Liver (tissue), 9 donors: ENCODE results near the gene TMIGD3. TPM values are rescaled to one million over a fixed set of nuclear protein-coding genes. Genes with fewer than 3 reads are reported as not detected.

Source experiments
- DNase-seq: peaks from one replicate; pipeline ENCODE4 v3.0.0-alpha.2; 2017; ENCODE audit warnings: low spot score
- H3K27ac ChIP-seq, 2 donors: one replicate each; pipeline ENCODE4 v1.7.0; 2013; ENCODE audit warnings: inconsistent platforms in 2 of 2, low read length in 2 of 2, control low read depth in 1 of 2, low read depth in 1 of 2, mild to moderate bottlenecking in 1 of 2
- H3K27me3 ChIP-seq, 4 donors: one replicate each; pipeline versions ENCODE4 v1.6.1 to v1.7.0; 2013; ENCODE audit warnings: low read length in 3 of 4, inconsistent platforms in 1 of 4, mild to moderate bottlenecking in 1 of 4, moderate library complexity in 1 of 4; ENCODE audit not compliant: control insufficient read depth in 4 of 4, insufficient read depth in 4 of 4
- H3K36me3 ChIP-seq, 4 donors: one replicate each; pipeline versions ENCODE4 v1.6.1 to v1.7.0; 2013; ENCODE audit warnings: low read length in 3 of 4, mild to moderate bottlenecking in 3 of 4, low read depth in 1 of 4, moderate library complexity in 1 of 4; ENCODE audit not compliant: control insufficient read depth in 4 of 4, insufficient read depth in 3 of 4
- H3K4me1 ChIP-seq, 4 donors: one replicate each; pipeline versions ENCODE4 v1.6.1 to v1.7.0; 2013; ENCODE audit warnings: low read length in 3 of 4, mild to moderate bottlenecking in 3 of 4, moderate library complexity in 1 of 4; ENCODE audit not compliant: control insufficient read depth in 4 of 4, insufficient read depth in 4 of 4
- H3K4me3 ChIP-seq, 3 donors: one replicate each; pipeline versions ENCODE4 v1.6.1 to v1.7.0; 2013; ENCODE audit warnings: low read length in 3 of 3, control low read depth in 1 of 3, low read depth in 1 of 3, mild to moderate bottlenecking in 1 of 3
- H3K9ac ChIP-seq, 2 donors: one replicate each; pipeline ENCODE4 v1.7.0; 2013; ENCODE audit warnings: low read length in 2 of 2, mild to moderate bottlenecking in 2 of 2, moderate library complexity in 2 of 2, control low read depth in 1 of 2, low read depth in 1 of 2
- H3K9me3 ChIP-seq, 4 donors: one replicate each; pipeline versions ENCODE4 v1.6.1 to v1.7.0; 2013; ENCODE audit warnings: low read length in 3 of 4; ENCODE audit not compliant: control insufficient read depth in 4 of 4
- EGR1 ChIP-seq, 2 donors: IDR thresholded peaks; 2 replicates each; pipeline ENCODE4 v1.6.1; 2016 to 2018; ENCODE audit warnings: antibody characterized with exemption in 2 of 2, low read depth in 2 of 2
- FOXA1 ChIP-seq: IDR thresholded peaks from 2 replicates; pipeline ENCODE4 v1.6.1; 2016; ENCODE audit warnings: antibody characterized with exemption
- FOXA2 ChIP-seq: IDR thresholded peaks from 2 replicates; pipeline ENCODE4 v1.6.1; 2016; ENCODE audit warnings: antibody characterized with exemption
- GABPA ChIP-seq, 2 donors: IDR thresholded peaks in 1 of 2; conservative IDR thresholded peaks in 1 of 2; 2 replicates each; pipeline ENCODE4 v1.6.1; 2016; ENCODE audit warnings: antibody characterized with exemption in 2 of 2, mild to moderate bottlenecking in 1 of 2, moderate library complexity in 1 of 2
- HNF4A ChIP-seq, 2 donors: conservative IDR thresholded peaks; 2 replicates each; pipeline ENCODE4 v1.6.1; 2016; ENCODE audit warnings: antibody characterized with exemption in 2 of 2, mild to moderate bottlenecking in 2 of 2
- HNF4G ChIP-seq: IDR thresholded peaks from 2 replicates; pipeline ENCODE4 v1.6.1; 2016; ENCODE audit warnings: antibody characterized with exemption
- JUND ChIP-seq, 2 donors: IDR thresholded peaks; 2 replicates each; pipeline ENCODE4 v1.6.1; 2016; ENCODE audit warnings: antibody characterized with exemption in 2 of 2
- NR2F2 ChIP-seq: IDR thresholded peaks from 2 replicates; pipeline ENCODE4 v1.6.1; 2016; ENCODE audit warnings: antibody characterized with exemption
- RAD21 ChIP-seq, 2 donors: IDR thresholded peaks; 2 replicates each; pipeline ENCODE4 v1.6.1; 2016; ENCODE audit warnings: antibody characterized with exemption in 2 of 2, mild to moderate bottlenecking in 2 of 2
- RXRA ChIP-seq, 2 donors: IDR thresholded peaks; 2 replicates each; pipeline ENCODE4 v1.6.1; 2017 to 2018; ENCODE audit warnings: antibody characterized with exemption in 2 of 2, mild to moderate bottlenecking in 1 of 2
- SP1 ChIP-seq: IDR thresholded peaks from 2 replicates; pipeline ENCODE4 v1.6.1; 2018; ENCODE audit warnings: antibody characterized with exemption, mild to moderate bottlenecking
- TAF1 ChIP-seq: conservative IDR thresholded peaks from 2 replicates; pipeline ENCODE4 v1.6.1; 2016; ENCODE audit warnings: antibody characterized with exemption, mild to moderate bottlenecking
- YY1 ChIP-seq: IDR thresholded peaks from 2 replicates; pipeline ENCODE4 v1.6.1; 2016; ENCODE audit warnings: antibody characterized with exemption, mild to moderate bottlenecking
- WGBS: extraction: QIAGEN DNeasy Blood & Tissue Kit; methylation state at CpG from one replicate; pipeline ENCODE4 v1.1.7; 2013; 5-methylcytosine and 5-hydroxymethylcytosine counted together
- polyA plus RNA-seq, 2 donors: library from polyadenylated mRNA; stranded (reverse) in 1 of 2; unstranded in 1 of 2; fragments of 200-250 nt in 1 of 2; fragments of >200 nt in 1 of 2; fragmentation: Nextera tagmentation in 1 of 2; extraction: Ambion mirVana in 1 of 2; gene quantifications; one replicate each; pipeline versions ENCODE4 v1.2.1 to v1.2.3, GENCODE V29; 2013 to 2015
- total RNA-seq, 2 donors: library from RNA; depleted of rRNA; stranded (reverse); fragments of >200 nt; gene quantifications; one replicate each; pipeline ENCODE4 v1.2.3, GENCODE V29; 2014
- TF ChIP-seq, protein P1 (sequence below): IDR thresholded peaks from 2 replicates; pipeline ENCODE4 v1.6.1; 2016; ENCODE audit warnings: antibody characterized with exemption
- TF ChIP-seq, protein P2 (sequence below): IDR thresholded peaks from 2 replicates; pipeline ENCODE4 v1.6.1; 2016; ENCODE audit warnings: antibody characterized with exemption, mild to moderate bottlenecking
- TF ChIP-seq, protein P3 (sequence below): fragments of 150-350 bp; IDR thresholded peaks from 2 replicates; pipeline ENCODE4 v1.5.1; 2017; ENCODE audit warnings: improper control_type of control experiment, low read depth, low read length; ENCODE audit not compliant: missing input control
- TF ChIP-seq, protein P4 (sequence below): IDR thresholded peaks from 2 replicates; pipeline ENCODE4 v1.6.1; 2016; ENCODE audit warnings: antibody characterized with exemption
- TF ChIP-seq, protein P5 (sequence below): IDR thresholded peaks from 2 replicates; pipeline ENCODE4 v1.6.1; 2016; ENCODE audit warnings: antibody characterized with exemption
- donor health status: healthy.
- donor health status: healthy.
- donor health status: healthy.
- donor health status: healthy.
- donor health status: healthy.

Gene TMIGD3
- total and polyA plus RNA-seq, 4 donors, result 2.6 to 5.9 (median 4.6) TPM

DNA sequence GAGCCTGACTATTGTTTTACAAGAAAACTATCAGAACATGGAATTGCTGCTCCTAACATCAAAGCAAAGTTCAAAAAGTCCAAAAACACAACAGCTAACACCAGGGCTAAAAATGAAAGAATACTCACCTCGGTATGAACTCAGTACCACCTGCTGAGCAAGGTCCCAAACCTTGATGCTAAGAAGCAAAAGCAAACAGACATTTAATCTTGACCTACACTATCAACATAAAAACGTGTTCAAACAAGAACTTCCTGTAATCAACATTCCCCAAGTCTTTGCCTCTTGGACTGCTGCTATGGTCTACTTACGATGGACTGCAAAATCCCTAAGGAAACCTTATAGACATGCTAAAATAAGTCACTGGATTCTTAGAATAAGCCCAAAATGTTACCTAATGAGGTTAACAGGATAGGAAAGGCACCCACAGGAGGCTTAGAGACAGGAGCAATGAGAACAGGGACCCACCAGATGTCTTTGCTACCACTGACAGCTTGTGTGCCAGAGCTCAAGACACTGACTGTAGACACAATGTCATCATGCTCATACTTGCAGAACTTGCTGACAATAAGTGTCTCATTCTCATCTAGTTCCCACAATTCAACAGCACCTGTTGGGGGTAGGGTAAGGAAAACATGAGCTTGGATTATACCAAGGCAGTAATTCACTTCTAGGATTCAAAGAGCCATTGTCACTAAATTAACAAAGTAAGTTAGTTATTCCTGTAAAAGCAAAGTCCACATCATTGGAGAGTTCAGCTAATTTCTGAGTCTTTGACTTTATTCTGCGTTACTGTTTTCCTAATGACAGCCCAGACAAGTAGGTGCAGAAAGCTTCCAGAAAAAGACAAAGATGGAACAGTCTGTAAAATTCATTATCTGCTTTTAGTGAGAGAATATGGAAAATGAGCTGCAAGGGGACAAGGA is 56.2 kb downstream of the TMIGD3 start:
- no peak overlapping the region for H3K9ac ChIP-seq

More for the DNA sequence above, 56.2 kb downstream of the TMIGD3 start:
- H3K27ac ChIP-seq, result no peak overlapping the region
- H3K36me3 ChIP-seq, result peaks cover 7 to 29% (median 22%) of the 10 kb centered on the region in 4 donors
- H3K4me1 ChIP-seq, result peaks cover 2 to 31% (median 23%) of the 10 kb centered on the region in 4 donors
- TF ChIP-seq HNF4G (no peak), FOXA1 (no peak), TAF1 (no peak), RXRA (IDR thresholded peaks at IDR 0.05) (no peak), GABPA (IDR thresholded peaks at IDR 0.05 in 1 of 2, conservative IDR thresholded peaks at IDR 0.05 in 1 of 2) (no peak), NR2F2 (no peak), YY1 (no peak), EGR1 (IDR thresholded peaks at IDR 0.05; ENCODE audit: low read depth in 2 of 2) (no peak), HNF4A (conservative IDR thresholded peaks at IDR 0.05) (no peak), SP1 (no peak), FOXA2 (no peak), RAD21 (IDR thresholded peaks at IDR 0.05) (no peak), JUND (IDR thresholded peaks at IDR 0.05) (no peak)
- TF ChIP-seq, protein P1, sequence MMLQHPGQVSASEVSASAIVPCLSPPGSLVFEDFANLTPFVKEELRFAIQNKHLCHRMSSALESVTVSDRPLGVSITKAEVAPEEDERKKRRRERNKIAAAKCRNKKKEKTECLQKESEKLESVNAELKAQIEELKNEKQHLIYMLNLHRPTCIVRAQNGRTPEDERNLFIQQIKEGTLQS, result no peak
- TF ChIP-seq, protein P2, sequence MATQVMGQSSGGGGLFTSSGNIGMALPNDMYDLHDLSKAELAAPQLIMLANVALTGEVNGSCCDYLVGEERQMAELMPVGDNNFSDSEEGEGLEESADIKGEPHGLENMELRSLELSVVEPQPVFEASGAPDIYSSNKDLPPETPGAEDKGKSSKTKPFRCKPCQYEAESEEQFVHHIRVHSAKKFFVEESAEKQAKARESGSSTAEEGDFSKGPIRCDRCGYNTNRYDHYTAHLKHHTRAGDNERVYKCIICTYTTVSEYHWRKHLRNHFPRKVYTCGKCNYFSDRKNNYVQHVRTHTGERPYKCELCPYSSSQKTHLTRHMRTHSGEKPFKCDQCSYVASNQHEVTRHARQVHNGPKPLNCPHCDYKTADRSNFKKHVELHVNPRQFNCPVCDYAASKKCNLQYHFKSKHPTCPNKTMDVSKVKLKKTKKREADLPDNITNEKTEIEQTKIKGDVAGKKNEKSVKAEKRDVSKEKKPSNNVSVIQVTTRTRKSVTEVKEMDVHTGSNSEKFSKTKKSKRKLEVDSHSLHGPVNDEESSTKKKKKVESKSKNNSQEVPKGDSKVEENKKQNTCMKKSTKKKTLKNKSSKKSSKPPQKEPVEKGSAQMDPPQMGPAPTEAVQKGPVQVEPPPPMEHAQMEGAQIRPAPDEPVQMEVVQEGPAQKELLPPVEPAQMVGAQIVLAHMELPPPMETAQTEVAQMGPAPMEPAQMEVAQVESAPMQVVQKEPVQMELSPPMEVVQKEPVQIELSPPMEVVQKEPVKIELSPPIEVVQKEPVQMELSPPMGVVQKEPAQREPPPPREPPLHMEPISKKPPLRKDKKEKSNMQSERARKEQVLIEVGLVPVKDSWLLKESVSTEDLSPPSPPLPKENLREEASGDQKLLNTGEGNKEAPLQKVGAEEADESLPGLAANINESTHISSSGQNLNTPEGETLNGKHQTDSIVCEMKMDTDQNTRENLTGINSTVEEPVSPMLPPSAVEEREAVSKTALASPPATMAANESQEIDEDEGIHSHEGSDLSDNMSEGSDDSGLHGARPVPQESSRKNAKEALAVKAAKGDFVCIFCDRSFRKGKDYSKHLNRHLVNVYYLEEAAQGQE, result no peak
- TF ChIP-seq, protein P3, sequence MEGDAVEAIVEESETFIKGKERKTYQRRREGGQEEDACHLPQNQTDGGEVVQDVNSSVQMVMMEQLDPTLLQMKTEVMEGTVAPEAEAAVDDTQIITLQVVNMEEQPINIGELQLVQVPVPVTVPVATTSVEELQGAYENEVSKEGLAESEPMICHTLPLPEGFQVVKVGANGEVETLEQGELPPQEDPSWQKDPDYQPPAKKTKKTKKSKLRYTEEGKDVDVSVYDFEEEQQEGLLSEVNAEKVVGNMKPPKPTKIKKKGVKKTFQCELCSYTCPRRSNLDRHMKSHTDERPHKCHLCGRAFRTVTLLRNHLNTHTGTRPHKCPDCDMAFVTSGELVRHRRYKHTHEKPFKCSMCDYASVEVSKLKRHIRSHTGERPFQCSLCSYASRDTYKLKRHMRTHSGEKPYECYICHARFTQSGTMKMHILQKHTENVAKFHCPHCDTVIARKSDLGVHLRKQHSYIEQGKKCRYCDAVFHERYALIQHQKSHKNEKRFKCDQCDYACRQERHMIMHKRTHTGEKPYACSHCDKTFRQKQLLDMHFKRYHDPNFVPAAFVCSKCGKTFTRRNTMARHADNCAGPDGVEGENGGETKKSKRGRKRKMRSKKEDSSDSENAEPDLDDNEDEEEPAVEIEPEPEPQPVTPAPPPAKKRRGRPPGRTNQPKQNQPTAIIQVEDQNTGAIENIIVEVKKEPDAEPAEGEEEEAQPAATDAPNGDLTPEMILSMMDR, result no peak
- TF ChIP-seq, protein P4, sequence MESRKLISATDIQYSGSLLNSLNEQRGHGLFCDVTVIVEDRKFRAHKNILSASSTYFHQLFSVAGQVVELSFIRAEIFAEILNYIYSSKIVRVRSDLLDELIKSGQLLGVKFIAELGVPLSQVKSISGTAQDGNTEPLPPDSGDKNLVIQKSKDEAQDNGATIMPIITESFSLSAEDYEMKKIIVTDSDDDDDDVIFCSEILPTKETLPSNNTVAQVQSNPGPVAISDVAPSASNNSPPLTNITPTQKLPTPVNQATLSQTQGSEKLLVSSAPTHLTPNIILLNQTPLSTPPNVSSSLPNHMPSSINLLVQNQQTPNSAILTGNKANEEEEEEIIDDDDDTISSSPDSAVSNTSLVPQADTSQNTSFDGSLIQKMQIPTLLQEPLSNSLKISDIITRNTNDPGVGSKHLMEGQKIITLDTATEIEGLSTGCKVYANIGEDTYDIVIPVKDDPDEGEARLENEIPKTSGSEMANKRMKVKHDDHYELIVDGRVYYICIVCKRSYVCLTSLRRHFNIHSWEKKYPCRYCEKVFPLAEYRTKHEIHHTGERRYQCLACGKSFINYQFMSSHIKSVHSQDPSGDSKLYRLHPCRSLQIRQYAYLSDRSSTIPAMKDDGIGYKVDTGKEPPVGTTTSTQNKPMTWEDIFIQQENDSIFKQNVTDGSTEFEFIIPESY, result no peak
- TF ChIP-seq, protein P5, sequence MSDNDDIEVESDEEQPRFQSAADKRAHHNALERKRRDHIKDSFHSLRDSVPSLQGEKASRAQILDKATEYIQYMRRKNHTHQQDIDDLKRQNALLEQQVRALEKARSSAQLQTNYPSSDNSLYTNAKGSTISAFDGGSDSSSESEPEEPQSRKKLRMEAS, result no peak
- no peaks in the 10 kb centered on the region for H3K9me3 ChIP-seq
- no peaks in the 10 kb centered on the region for H3K27me3 ChIP-seq
- peak overlapping the region in 2 of 3 donors; percentile 58 to 78 for H3K4me3 ChIP-seq
- WGBS, result 66% methylated on average over 4 of the region's 4 CpGs
- no peak for DNase-seq
